HG03159 (cell line): ENCODE data around the gene A3GALT2.

Experiments
- ATAC-seq: cut with Tn5 transposase; IDR thresholded peaks from one replicate; pipeline ENCODE4 v1.9.1; 2021; ENCODE audit warnings: mild to moderate bottlenecking, moderate library complexity; ENCODE audit not compliant: unreplicated experiment

Gene A3GALT2

DNA sequence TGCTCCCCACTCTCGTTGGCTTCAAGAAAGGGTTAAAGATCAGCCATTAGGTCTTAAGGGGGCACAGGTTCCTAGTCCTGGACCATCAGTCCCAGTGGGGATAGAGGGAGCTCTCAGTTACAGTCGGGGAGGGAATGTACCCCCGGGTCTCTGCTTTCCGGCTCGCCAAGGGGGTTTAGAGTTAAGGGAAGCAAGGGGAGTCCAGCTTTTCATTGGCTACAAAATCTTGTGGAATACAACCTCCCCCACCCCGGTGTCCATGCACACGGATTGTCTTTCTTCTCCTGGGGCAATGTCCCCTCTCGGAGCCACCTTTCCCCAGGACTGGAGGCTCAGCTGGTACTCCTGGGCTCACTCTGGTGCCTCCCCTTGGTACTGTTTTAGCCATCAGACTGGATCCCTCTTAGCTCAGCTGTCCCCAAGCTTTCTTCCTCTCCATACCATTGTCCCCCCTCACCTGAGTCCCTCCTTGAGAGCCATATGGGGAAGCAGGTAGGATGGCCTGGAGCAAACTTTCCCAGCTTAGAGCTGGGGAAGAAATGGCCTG, at the start of gene A3GALT2:
TSS of gene A3GALT2 (minus strand) at position 480 of the 547 bp plus-strand sequence. CDS start at position 480, 0 bp downstream.
- ATAC-seq = no peak

DNA sequence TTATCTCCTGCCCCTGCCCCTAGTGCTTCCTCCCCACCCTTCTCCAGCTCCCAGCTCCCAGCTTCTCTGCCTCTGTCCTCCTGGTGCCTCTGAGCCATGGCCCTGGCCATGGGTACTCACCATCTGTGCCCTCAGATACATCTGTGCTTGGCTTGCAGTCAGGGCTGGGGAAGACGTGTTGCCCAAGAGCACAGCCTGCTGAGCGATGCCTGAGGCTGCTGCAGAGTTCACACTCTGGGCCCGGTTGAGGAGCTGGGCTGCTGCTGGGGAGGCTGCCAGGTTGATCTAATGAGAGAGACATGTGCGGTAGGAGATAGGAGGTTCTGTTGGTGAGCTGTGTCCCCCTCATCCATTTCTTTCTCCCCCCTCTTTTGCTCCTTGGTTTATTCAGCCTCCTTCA, 49.4 kb upstream of the A3GALT2 start:
- no peak for ATAC-seq

- no peak for ATAC-seq
These were observed 48.9 kb upstream of the A3GALT2 start for GRCh38 chr1:33369764-33370163.

DNA sequence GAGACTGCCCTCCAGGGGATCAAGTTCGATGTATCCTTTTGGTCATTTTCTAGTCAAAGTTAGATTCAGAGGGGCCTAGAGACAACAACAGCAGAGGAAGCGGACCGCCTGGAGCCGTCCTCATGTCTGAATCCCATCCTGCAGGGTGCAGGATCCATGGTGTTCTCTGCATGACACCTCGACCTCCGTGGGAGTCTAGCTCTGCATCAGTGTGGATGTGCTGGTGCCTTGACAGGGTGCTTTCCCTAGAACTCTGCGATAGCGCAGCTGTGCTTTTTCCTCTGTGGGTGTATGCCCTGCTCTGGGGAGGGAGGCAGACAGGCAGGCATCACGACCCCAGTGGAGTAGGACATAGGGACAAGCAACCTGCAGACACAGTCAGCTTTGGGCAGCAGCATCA, 48.2 kb upstream of the A3GALT2 start:
- no peak for ATAC-seq

DNA sequence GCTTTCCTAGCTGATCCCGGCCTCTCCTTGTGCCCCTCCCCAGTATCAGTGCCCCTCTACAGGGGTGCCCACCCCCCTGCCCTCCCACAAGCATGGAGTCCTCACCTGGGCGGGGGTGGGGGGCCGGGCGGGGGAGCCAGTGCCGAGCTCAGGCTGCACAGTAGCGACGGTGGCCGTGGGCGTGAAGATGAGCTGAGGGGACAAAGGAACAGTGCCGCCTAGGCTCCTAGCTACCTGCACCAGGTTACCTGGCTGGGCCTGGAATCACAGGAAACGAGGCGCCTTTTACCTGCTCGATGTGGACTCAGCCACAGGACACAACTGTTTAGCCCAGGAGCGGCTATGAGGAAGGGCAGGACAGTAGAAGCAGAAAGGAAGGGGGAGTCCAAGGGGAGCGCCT, 47.5 kb upstream of the A3GALT2 start:
- no peak for ATAC-seq

DNA sequence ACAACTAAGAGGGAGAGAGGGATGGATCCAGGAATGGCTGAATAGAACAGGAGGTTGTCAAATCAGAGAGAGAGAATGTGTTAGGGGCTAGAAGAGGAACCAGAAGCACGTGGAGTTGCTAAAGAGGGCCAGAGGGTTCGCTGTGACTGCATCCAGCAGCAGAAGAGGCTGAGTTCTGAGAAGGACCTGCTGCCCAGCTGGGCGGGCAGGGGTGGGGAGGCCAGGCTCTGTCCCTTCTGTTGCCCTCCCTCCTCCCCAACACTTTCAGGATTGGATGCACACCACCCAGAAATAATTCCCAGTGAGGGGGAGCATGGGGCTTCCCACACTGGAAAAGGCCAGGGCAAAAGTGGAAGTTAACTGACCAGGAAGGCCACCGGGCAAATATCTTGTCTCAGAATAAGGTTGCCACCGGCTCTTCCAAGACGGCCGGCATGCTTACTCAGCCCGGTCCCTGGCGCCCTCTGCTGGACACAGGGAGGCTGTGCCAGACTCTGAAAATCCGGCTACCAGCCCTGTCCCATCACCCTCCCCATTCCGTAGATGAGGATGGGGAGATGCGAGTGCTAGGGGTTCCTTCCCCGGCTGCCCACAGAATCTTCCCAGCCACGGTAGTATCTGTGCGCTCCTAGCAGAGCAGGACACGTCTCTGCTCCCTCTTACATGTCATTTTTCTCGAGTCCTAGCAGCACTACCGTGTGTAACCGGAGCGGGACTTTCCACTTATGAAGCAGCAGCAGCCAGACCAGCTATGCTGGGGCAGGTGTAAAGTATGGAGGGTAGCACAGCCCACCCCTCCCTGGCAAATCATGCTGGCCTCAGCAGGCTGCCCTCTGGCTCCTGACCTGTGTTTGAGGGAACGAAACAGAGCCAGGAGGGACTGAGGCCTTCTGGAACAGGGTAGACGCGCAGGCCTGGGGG, 46.8 kb upstream of the A3GALT2 start:
- ATAC-seq = peak; percentile 77

DNA sequence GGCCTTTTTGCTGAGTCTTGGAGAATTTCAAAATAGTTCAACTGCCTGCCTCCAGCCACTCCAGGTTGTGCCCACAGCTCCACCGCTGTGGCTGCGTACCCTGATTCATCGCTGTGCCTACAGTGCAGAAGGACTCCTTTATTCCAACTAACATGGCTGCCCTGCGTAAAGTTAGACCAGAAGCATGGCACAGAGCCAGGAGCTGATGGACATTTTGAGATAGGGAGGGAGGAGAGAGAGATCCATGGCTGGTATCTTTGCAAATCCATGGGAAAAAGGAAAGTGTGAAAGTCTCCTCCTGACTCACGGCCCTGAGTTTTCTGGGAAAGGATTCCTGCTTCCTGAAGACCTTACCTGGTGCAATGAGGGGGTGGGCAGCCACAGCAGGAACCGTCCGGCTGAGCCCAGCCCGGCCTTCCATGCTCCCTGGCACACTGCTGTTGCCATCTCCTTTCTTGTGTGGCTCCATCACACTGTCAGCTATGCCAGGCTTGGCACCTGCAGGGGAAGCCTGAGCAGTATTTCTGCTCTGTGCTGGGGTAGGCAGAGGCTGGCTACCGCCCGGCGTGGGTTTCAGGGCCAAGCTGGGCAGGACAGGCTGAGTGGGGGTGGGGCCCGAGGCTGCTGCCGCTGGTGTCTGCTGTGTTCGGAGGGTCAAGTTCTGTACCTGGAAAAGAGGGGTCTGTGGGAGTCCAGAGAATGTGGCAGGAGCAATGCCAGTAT, 46.0 kb upstream of the A3GALT2 start:
- ATAC-seq = no peak

- no peak for ATAC-seq
These were observed 44.7 kb upstream of the A3GALT2 start for GRCh38 chr1:33365560-33365997.

- ATAC-seq = no peak
These were observed 43.6 kb upstream of the A3GALT2 start for GRCh38 chr1:33364565-33364918.

DNA sequence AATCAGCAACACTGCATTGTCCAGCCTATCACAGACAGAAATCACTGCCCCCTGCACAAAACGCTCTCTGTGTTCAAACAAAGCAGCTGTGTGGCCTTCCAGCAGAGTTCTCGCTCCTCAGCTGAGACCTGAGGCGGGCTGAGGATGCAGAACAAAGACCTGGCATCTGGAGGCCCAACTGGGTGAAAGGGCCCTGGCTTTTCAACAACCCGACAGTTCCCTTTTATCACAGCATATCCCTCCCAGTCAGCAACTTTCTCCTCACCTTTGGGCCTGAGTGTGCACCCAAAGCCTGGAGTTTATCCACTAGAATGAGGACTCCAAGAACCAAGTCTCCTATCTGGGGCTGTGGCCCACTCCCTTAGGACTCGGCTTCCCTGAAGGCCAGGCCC, 42.6 kb upstream of the A3GALT2 start:
- no peak for ATAC-seq

- ATAC-seq = no peak
These were observed 42.1 kb upstream of the A3GALT2 start for GRCh38 chr1:33363021-33363420.

GRCh38 chr1:33361532-33362235, 40.8 kb upstream of the A3GALT2 start:
- ATAC-seq = no peak

- ATAC-seq = no peak
These were observed 39.5 kb upstream of the A3GALT2 start for GRCh38 chr1:33360367-33360766.

DNA sequence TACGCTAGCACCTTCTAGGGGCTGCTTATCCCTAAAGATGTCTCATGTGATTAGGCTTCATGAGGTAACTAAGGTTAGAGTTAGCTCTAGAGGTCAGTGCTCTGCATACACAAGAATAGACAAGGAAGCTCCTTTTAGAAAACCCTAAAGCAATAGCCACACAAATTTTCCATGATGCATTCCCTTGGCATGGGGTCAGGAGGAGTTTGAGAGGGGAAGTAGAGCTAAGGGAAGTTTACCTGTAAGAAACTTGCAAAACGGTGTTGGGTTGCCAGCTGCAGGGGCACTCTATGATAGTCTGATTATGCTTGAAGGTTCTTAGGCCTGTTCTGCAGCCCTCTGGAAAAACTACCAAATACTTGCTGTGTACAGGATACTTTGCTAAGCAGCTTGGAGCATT, 39.0 kb upstream of the A3GALT2 start:
- no peak for ATAC-seq

DNA sequence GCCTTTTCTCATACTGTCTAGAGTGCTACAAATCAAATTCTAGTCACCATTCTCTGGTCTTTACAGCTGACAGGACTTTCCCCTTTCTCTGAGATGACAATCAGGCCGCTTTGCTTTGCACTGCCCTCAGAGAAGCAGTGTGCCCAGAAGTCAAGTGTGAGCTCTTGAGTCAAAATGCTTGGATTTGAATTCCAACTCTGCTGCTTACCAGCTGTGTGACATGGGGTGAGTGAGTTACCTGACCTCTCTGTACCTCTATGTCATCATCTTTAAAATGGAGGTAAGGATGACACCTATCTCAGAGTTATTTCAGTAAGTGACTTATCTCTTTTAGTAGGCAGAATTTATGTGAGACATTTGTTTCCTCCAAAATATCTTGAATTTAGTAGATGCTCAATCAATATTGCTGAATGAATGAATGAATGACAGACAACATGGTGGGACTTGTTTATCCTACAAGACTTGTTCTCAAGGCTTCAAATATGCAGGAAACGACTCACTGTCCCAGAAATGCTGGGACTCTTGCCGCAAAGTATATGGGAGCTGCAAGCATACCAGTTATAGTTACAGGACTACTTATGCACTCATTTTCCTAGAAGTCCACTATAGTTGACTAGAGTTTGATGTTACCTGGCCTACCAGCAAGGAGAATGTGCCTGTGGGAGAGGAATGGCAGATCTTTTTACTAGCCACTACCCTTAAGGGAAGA, 38.1 kb upstream of the A3GALT2 start:
- no peak for ATAC-seq

- ATAC-seq = no peak
These were observed 37.4 kb upstream of the A3GALT2 start for GRCh38 chr1:33358114-33358794.

DNA sequence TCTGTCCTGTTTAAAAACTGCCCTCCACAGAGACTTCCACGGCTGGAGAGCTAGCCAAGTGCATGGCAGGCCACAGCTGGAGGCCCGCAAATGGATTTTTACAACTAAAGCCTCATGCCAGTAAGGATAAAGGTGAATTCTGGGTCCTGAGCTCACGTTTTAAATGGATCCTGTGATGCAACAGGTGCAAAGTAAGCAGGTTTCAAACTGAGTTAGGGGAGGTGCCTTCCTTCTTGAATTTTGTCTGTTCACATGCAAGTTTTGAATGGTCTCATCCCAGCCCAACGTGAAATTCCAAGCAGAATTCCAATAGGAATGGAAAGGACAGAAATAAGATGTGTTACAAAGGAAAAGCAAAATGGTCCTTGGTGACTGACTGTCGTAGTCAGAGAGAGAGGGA, 36.2 kb upstream of the A3GALT2 start:
- no peak for ATAC-seq

- no peak for ATAC-seq
These were observed 33.9 kb upstream of the A3GALT2 start for GRCh38 chr1:33354707-33355316.

DNA sequence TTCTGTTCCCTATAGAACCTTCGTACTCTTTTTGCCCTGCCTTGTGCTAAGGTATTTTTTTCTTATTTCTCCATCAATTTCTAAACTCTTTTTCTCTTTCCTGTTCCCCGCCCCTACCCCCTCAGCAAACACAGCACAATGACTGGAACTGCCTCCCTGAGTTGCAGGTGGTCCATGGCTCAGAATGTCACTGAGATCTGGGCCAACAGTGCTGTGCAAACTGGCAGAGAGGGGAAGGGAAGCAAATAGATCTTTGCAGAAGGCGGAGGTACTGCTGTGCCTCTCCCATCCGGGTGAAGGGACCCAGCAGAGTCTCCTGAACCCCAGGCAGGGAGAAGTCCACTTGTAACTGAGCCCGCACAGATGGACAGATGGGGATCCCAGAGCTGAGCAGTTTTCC, 32.6 kb upstream of the A3GALT2 start:
- no peak for ATAC-seq

DNA sequence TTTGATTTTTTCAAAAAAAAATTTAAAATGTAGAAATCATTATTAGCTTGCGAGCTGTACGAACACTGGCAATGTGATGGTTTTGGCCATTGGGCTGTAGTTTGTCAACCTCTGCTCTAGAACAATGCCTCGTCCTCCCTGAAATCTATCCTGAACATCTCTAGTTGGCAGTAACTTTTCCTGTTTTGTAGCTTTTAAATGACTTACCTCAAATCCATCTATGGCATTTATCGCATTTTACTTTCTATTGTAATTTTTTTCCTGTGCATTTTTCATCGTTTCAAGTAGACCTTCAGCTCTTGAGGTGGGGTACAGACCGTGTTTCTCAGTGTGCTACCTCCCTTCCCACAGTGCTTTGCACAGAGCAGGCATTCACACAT, 30.4 kb upstream of the A3GALT2 start:
- no peak for ATAC-seq
